CD4-positive, alpha-beta T cell (primary cell): Measurements from ENCODE around the gene NYAP2. TPM values are rescaled to one million over a fixed set of nuclear protein-coding genes. Genes with fewer than 3 reads are reported as not detected.

Experiments used
- ATAC-seq: fragments of 200-7000 bp; cut with Tn5 transposase; one replicate; pipeline ENCODE4 v1.10.0; 2022; ENCODE audit warnings: mild to moderate bottlenecking; ENCODE audit not compliant: poor library complexity
- CTCF ChIA-PET: fragments of 350-600 bp; sonication (Branson Sonifier 250); formaldehyde crosslinking; loops from one replicate; lab custom pipeline; 2021; ENCODE audit warnings: antibody characterized with exemption, inconsistent platforms; lab: Charles Lee
- POLR2A ChIA-PET: fragments of 350-600 bp; sonication (Branson Sonifier 250); formaldehyde crosslinking; loops from one replicate; lab custom pipeline; 2021; ENCODE audit warnings: antibody characterized with exemption, inconsistent platforms; lab: Charles Lee
- DNase-seq, 14 experiments: peaks; one replicate each; pipeline ENCODE4 v3.0.0-alpha.2; 2013 to 2020; ENCODE audit warnings: mixed read lengths in 2 of 14
- H3K27ac ChIP-seq, 2 donors: one replicate each; pipeline versions ENCODE4 v1.5.1 to v1.7.0; 2013; ENCODE audit warnings: low read length in 2 of 2, low read depth in 1 of 2, mild to moderate bottlenecking in 1 of 2
- H3K27me3 ChIP-seq, 2 experiments: 1 replicate in 1 of 2; 2 replicates in 1 of 2; pipeline versions ENCODE4 v1.6.1 to v1.7.0; 2013; ENCODE audit warnings: low read length in 2 of 2, control low read depth in 1 of 2, mild to moderate bottlenecking in 1 of 2, moderate library complexity in 1 of 2; ENCODE audit not compliant: insufficient read depth in 2 of 2, control insufficient read depth in 1 of 2
- H3K36me3 ChIP-seq: one replicate; pipeline ENCODE4 v1.6.1; 2013; ENCODE audit warnings: low read length, control low read depth; ENCODE audit not compliant: insufficient read depth
- H3K4me1 ChIP-seq: one replicate; pipeline ENCODE4 v1.6.1; 2013; ENCODE audit warnings: low read length, control low read depth; ENCODE audit not compliant: insufficient read depth
- H3K4me3 ChIP-seq: one replicate; pipeline ENCODE4 v1.5.1; 2013; ENCODE audit warnings: mild to moderate bottlenecking, low read length, moderate library complexity
- H3K9me3 ChIP-seq, 2 experiments: 1 replicate in 1 of 2; 2 replicates in 1 of 2; pipeline versions ENCODE4 v1.6.1 to v1.7.0; 2013; ENCODE audit warnings: low read length in 2 of 2, mild to moderate bottlenecking in 2 of 2, control low read depth in 1 of 2, moderate library complexity in 1 of 2; ENCODE audit not compliant: control insufficient read depth in 1 of 2, insufficient read depth in 1 of 2
- H3K27ac Mint-ChIP-seq: one replicate; pipeline ENCODE4 v1.8.0; 2020; ENCODE audit warnings: mixed read lengths
- H3K27me3 Mint-ChIP-seq: one replicate; pipeline ENCODE4 v1.8.0; 2021; ENCODE audit warnings: mixed read lengths
- H3K36me3 Mint-ChIP-seq: one replicate; pipeline ENCODE4 v1.8.0; 2021; ENCODE audit warnings: low read depth, mixed read lengths
- H3K4me1 Mint-ChIP-seq: one replicate; pipeline ENCODE4 v1.8.0; 2021; ENCODE audit warnings: low read depth, mixed read lengths
- H3K4me3 Mint-ChIP-seq: one replicate; pipeline ENCODE4 v1.8.0; 2020; ENCODE audit warnings: mild to moderate bottlenecking, mixed read lengths
- H3K9me3 Mint-ChIP-seq: one replicate; pipeline ENCODE4 v1.8.0; 2020; ENCODE audit warnings: mixed read lengths
- CTCF ChIP-seq: fragments of 200-600 bp; IDR thresholded peaks from one replicate; pipeline ENCODE4 v1.8.0; 2022; ENCODE audit warnings: antibody characterized with exemption, mild to moderate bottlenecking
- intact Hi-C, 2 experiments: fragments of 100-400 bp; cut with DNase I in 1 of 2; cut with micrococcal nuclease in 1 of 2; formaldehyde crosslinking; loops; one replicate each; pipeline versions ENCODE4 v1.15.1 to v1.9.0; 2023 to 2025; cut with DNase I, micrococcal nuclease
- total RNA-seq, 174 experiments: library from RNA in 2 of 174; stranded (reverse) in 2 of 174; gene quantifications; one replicate each; pipeline ENCODE4 v1.2.3 and lab custom pipeline; 2021 to 2026

NYAP2 gene
- total RNA-seq, 2 experiments from 2014 or later: not detected

- ChIA-PET CTCF (no interaction called here), POLR2A (interaction anchor here (0.6 kb wide), 2 partner anchors 732 to 1132 kb away, joined by 3 read pairs; no protein-coding TSS in a partner anchor)
- no peaks in the 10 kb centered on the region for H3K4me1 ChIP-seq
- intact Hi-C loops: no loop called here
- Mint-ChIP-seq H3K27me3 (peaks cover 4% of the 10 kb centered on the region), H3K36me3 (no peaks in the 10 kb centered on the region), H3K4me1 (no peaks in the 10 kb centered on the region), H3K4me3 (no peak overlapping the region), H3K27ac (no peak overlapping the region), H3K9me3 (no peaks in the 10 kb centered on the region)
- ATAC-seq (no peak), DNase-seq (no peak)
- H3K4me3 ChIP-seq: no peak overlapping the region
- peaks cover 0 to 3% of the 10 kb centered on the region in 2 experiments for H3K9me3 ChIP-seq
- no peaks in the 10 kb centered on the region for H3K27me3 ChIP-seq
- no peaks in the 10 kb centered on the region for H3K36me3 ChIP-seq
- no peak overlapping the region for H3K27ac ChIP-seq
- no peak for TF ChIP-seq CTCF
These were observed 86.7 kb downstream of the NYAP2 start for GRCh38 chr2:225486236-225486635.

- H3K27ac ChIP-seq: no peak overlapping the region
- no peak for DNase-seq
- POLR2A ChIA-PET: no interaction called here
- H3K9me3 Mint-ChIP-seq: no peaks in the 10 kb centered on the region
- TF ChIP-seq CTCF: no peak
- intact Hi-C loops: no loop called here
- H3K4me3 ChIP-seq: no peak overlapping the region
- no peaks in the 10 kb centered on the region for H3K4me1 Mint-ChIP-seq
- H3K9me3 ChIP-seq: peaks cover 0 to 3% of the 10 kb centered on the region in 2 experiments
- no peaks in the 10 kb centered on the region for H3K36me3 ChIP-seq
- no peaks in the 10 kb centered on the region for H3K36me3 Mint-ChIP-seq
- CTCF ChIA-PET: no interaction called here
- no peaks in the 10 kb centered on the region for H3K27me3 ChIP-seq
- no peak overlapping the region for H3K27ac Mint-ChIP-seq
- H3K27me3 Mint-ChIP-seq: peaks cover 4% of the 10 kb centered on the region
- H3K4me3 Mint-ChIP-seq: no peak overlapping the region
- no peaks in the 10 kb centered on the region for H3K4me1 ChIP-seq
- ATAC-seq: no peak
These were observed 88.4 kb downstream of the NYAP2 start for GRCh38 chr2:225487878-225488416.

- Histone ChIP-seq H3K36me3 (no peaks in the 10 kb centered on the region), H3K27ac (no peak overlapping the region), H3K4me3 (no peak overlapping the region), H3K4me1 (no peaks in the 10 kb centered on the region), H3K9me3 (peaks cover 0 to 3% of the 10 kb centered on the region in 2 experiments), H3K27me3 (no peaks in the 10 kb centered on the region)
- Mint-ChIP-seq H3K4me3 (no peak overlapping the region), H3K36me3 (no peaks in the 10 kb centered on the region), H3K27ac (no peak overlapping the region), H3K27me3 (peaks cover 4% of the 10 kb centered on the region), H3K4me1 (no peaks in the 10 kb centered on the region), H3K9me3 (no peaks in the 10 kb centered on the region)
- DNase-seq: no peak
- intact Hi-C loops: no loop called here
- CTCF ChIA-PET: no interaction called here
- TF ChIP-seq CTCF: no peak
- ATAC-seq: no peak
- POLR2A ChIA-PET: interaction anchor here (0.6 kb wide), 1 partner anchor 1044 kb away, joined by 3 read pairs; no protein-coding TSS in a partner anchor
These were observed 89.2 kb downstream of the NYAP2 start for GRCh38 chr2:225488743-225489142.
